Stomach (tissue), 4 donors: ENCODE data around the gene FPR3.

Source experiments
- POLR2A ChIP-seq, 4 donors: fragments of 450-650 bp; IDR thresholded peaks; one replicate each; pipeline ENCODE4 v1.6.1; 2016; ENCODE audit warnings: antibody characterized with exemption in 4 of 4, control low read depth in 2 of 4, mild to moderate bottlenecking in 1 of 4, moderate library complexity in 1 of 4
- TF ChIP-seq, protein P1 (sequence below), 7 experiments: fragments of 450-650 bp in 4 of 7; fragments of 200-600 bp in 3 of 7; sonication (generic) in 3 of 7; IDR thresholded peaks; one replicate each; pipeline ENCODE4 v1.5.1; 2016 to 2019; ENCODE audit warnings: antibody characterized with exemption in 7 of 7, control low read depth in 2 of 7, mild to moderate bottlenecking in 1 of 7

GRCh38 chr19:51796195-51796679, 1.3 kb downstream of the FPR3 start:
- TF ChIP-seq, protein P1, sequence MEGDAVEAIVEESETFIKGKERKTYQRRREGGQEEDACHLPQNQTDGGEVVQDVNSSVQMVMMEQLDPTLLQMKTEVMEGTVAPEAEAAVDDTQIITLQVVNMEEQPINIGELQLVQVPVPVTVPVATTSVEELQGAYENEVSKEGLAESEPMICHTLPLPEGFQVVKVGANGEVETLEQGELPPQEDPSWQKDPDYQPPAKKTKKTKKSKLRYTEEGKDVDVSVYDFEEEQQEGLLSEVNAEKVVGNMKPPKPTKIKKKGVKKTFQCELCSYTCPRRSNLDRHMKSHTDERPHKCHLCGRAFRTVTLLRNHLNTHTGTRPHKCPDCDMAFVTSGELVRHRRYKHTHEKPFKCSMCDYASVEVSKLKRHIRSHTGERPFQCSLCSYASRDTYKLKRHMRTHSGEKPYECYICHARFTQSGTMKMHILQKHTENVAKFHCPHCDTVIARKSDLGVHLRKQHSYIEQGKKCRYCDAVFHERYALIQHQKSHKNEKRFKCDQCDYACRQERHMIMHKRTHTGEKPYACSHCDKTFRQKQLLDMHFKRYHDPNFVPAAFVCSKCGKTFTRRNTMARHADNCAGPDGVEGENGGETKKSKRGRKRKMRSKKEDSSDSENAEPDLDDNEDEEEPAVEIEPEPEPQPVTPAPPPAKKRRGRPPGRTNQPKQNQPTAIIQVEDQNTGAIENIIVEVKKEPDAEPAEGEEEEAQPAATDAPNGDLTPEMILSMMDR (IDR thresholded peaks at IDR 0.05) = no peak
- TF ChIP-seq POLR2A (IDR thresholded peaks at IDR 0.05) = no peak
